Effector memory CD8-positive, alpha-beta T cell (primary cell): Measurements from ENCODE around the gene NRM.

ENCODE experiments used
- ATAC-seq: fragments of 150-1000 bp; cut with Tn5 transposase; replicated peaks from 2 replicates; pipeline ENCODE4 v1.10.0; 2021; ENCODE audit warnings: mild to moderate bottlenecking, moderate library complexity
- DNase-seq, 3 experiments: peaks; one replicate each; pipeline ENCODE4 v3.0.0; 2021
- H3K27ac Mint-ChIP-seq, 2 donors: one replicate each; pipeline ENCODE4 v1.8.0; 2022; ENCODE audit warnings: mild to moderate bottlenecking in 2 of 2, mixed read lengths in 2 of 2, moderate library complexity in 2 of 2
- H3K27me3 Mint-ChIP-seq, 2 donors: one replicate each; pipeline ENCODE4 v1.8.0; 2022; ENCODE audit warnings: mixed read lengths in 2 of 2
- H3K36me3 Mint-ChIP-seq: one replicate; pipeline ENCODE4 v1.8.0; 2022; ENCODE audit warnings: mild to moderate bottlenecking, moderate library complexity, mixed read lengths; ENCODE audit not compliant: insufficient read depth
- H3K4me1 Mint-ChIP-seq, 2 donors: one replicate each; pipeline ENCODE4 v1.8.0; 2022; ENCODE audit warnings: low read depth in 2 of 2, mixed read lengths in 2 of 2
- H3K4me3 Mint-ChIP-seq, 2 donors: one replicate each; pipeline ENCODE4 v1.8.0; 2022; ENCODE audit warnings: mild to moderate bottlenecking in 2 of 2, mixed read lengths in 2 of 2, moderate library complexity in 2 of 2
- H3K9me3 Mint-ChIP-seq, 2 donors: one replicate each; pipeline ENCODE4 v1.8.0; 2022; ENCODE audit warnings: mixed read lengths in 2 of 2

The NRM gene

DNA sequence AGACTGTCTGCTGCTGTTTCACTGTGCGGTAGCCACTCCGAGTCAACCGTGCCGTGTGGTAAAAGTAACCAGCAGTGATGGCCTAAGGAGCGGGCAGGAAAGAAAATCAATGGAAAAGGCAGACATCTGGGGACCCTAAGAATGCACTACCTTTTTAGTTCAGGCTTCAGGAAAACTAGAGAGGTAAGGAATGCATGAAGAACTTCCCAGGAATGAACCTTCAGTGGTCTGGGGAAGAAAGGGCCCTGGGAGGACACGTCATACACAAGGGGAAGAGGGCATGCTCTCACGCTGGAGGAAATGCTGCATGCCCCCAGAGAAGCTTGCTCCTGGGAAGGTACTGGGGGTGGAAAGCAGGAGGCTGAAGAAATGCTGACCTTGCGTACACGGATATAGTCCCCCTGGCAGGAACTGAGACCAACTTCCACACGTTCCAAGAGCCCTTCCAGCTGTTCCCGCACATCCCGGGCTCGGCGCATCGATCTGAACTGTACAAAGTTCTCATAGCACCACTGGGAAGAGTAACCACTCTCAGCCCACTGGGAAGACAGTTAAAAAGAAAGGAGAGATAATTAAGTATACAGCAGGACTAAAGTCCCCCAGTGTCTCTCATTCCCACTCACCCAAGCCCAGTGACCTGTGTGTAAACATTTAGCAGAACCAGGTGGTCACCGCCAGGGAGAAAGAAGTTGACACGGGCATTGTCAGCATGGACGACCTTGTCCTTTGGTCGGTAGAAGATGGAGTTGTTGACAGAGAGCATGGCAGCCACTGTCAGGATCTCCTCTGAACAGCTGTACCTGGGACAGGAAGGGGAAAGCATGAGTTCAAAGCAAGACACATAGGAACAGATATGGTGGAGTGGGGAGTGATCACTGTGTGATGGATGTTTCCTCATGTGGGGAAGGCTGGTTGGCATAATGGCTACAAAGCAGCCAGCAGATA is 35.7 kb downstream of the NRM start:
- Mint-ChIP-seq H3K4me1 (no peaks in the 10 kb centered on the region), H3K27me3 (no peaks in the 10 kb centered on the region), H3K9me3 (no peaks in the 10 kb centered on the region), H3K4me3 (no peak overlapping the region), H3K36me3 (peaks cover 76% of the 10 kb centered on the region), H3K27ac (peak overlapping the region; percentile 1 to 79)
- ATAC-seq, result no peak
- no peak for DNase-seq

DNA sequence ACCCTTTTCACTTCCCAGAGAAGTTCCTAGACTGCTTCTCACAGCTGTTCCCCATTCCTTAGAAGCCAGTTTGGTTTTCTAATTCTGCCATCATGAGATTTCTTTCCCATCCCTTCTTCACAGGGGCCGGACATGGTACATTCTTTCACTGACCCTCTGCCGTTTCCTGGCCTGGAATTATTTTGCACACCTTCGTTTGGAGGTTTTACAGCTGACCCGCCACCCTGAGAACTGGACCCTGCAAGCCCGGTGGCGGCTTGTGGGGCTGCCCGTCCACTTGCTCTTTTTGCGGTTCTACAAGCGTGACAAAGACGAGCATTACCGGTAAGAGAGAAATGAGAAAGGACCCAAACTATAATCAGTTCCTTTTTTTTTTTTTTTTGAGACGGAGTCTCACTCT is 39.6 kb downstream of the NRM start:
- Mint-ChIP-seq H3K9me3 (no peaks in the 10 kb centered on the region), H3K4me3 (no peak overlapping the region), H3K27ac (peak overlapping the region in 1 of 2 donors; percentile 44), H3K27me3 (no peaks in the 10 kb centered on the region), H3K36me3 (peaks cover 48% of the 10 kb centered on the region), H3K4me1 (peaks cover 11 to 13% of the 10 kb centered on the region in 2 donors)
- no peak for ATAC-seq
- DNase-seq, result no peak

DNA sequence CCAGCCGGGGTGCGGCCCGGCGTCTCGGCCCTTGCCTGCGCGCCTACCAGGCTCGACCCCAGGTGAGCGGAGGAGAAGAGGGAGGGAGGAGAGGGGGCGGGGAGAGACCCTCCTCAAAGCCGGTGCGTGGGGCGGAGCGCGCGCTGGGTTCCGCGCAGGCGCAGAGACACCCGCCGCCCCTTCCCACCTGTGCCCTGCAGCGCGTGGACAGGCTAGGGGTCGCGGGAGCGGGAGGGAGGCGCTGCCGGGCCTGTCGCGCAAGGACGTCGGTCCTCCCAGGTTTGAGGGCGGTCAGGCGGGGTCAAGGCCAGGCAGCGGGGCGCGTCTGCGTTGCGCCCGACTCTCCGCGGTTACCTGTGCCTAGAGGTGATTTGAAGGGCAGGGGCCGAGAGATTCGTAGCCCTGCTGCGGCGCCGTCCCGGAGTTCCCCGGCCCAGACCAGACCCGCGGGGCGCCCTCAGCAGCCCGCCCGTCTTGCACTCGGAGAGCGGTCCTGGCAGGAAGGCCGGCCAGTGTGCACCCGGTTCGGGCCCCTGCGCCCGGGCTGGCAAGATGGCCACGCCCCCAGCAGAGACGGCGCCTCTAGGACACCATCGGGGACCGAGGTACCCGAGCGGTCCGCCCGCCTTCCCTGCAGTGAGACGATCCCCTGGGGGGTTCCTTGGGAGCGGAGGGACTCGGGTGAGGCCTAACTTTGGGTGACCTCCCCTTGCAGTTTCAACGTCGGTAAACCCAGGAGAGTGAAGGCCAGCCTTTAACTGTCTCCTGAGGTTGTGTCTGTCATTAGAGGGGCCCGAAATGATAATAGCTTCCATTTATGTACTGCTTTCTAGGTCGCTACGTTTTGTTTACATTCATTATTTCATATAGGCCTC is 43.3 kb downstream of the NRM start:
- peaks cover 17 to 22% of the 10 kb centered on the region in 2 donors for H3K4me1 Mint-ChIP-seq
- DNase-seq (peak; percentile 63 to 65 (median 65)), ATAC-seq (peak; percentile 74)
- H3K9me3 Mint-ChIP-seq, result no peaks in the 10 kb centered on the region
- peaks cover 30% of the 10 kb centered on the region for H3K36me3 Mint-ChIP-seq
- peak overlapping the region; percentile 69 to 90 for H3K27ac Mint-ChIP-seq
- peak overlapping the region; percentile 82 to 84 for H3K4me3 Mint-ChIP-seq
- no peaks in the 10 kb centered on the region for H3K27me3 Mint-ChIP-seq

DNA sequence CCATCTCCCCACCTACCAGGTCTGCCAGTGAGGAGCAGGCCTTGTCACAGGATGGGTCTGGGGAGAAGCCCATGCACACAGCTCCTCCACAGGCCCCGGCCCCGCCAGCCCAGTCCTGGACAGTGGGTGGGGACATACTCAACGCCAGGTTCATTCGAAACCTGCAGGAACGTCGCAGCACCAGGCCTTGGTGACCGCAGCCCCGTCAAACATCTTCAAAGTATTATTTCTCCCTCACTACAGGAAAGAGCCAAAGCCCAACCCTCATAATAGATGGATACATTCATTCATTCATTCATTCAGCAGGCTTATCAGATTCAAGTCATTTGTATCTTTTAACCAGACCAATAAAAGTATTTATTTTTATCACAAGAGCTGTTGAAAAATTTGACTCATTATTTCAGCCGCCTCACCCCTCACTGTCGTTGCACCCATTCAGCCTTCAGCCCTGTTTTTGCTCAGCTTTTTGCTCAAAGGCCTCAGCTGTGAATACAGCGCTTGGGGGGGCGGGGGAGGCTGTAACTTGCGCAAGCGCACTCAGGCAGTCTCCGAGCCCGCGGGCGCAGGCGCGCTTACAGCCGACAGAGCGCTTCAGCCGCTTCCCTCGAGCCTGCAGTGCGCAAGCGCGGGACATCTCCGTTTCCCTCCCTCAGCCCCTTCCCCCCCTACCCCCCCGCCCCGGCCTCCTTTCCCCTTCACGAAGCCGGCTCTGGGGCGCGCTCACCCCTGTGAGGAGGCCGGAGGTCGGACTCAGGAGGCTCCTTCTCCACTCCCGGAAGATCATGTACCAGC is 44.1 kb downstream of the NRM start, which contains the start of gene C6orf136:
Gene C6orf136 (plus strand): TSS at position 684 of the 792 bp plus-strand sequence. CDS start 99 bp downstream, at position 783.
- ATAC-seq, result peak; percentile 73
- H3K27me3 Mint-ChIP-seq, result no peaks in the 10 kb centered on the region
- peak; percentile 82 to 87 (median 85) for DNase-seq
- H3K36me3 Mint-ChIP-seq, result peaks cover 22% of the 10 kb centered on the region
- peak within 1 kb of the TSS; percentile 69 to 90 for H3K27ac Mint-ChIP-seq
- H3K4me3 Mint-ChIP-seq, result peak within 1 kb of the TSS; percentile 82 to 84
- H3K4me1 Mint-ChIP-seq, result peaks cover 17 to 22% of the 10 kb centered on the region in 2 donors
- H3K9me3 Mint-ChIP-seq, result no peaks in the 10 kb centered on the region

DNA sequence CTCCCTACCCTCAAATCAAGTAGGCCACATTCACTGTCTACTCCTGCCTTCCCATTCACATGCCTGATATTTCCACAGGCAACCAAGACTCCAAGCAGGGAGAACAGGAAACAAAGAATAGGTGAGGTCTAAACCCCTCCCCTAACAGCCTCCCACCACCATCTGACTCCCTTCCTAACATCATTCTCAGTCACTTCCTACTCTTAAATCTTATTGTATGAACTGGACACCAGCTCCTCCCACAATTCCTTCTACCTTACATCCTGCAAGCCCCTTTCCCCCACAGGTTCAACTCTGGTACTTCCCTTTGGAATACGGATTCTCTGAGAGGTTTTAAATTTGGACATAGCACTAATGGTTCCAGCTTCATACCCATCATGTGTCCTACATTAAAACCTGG is 44.8 kb downstream of the NRM start:
- Mint-ChIP-seq H3K4me1 (peaks cover 20 to 22% of the 10 kb centered on the region in 2 donors), H3K36me3 (peaks cover 15% of the 10 kb centered on the region), H3K9me3 (no peaks in the 10 kb centered on the region), H3K27me3 (no peaks in the 10 kb centered on the region), H3K4me3 (peak overlapping the region in 1 of 2 donors; percentile 82), H3K27ac (peak overlapping the region; percentile 69 to 90)
- ATAC-seq, result no peak
- DNase-seq, result no peak

DNA sequence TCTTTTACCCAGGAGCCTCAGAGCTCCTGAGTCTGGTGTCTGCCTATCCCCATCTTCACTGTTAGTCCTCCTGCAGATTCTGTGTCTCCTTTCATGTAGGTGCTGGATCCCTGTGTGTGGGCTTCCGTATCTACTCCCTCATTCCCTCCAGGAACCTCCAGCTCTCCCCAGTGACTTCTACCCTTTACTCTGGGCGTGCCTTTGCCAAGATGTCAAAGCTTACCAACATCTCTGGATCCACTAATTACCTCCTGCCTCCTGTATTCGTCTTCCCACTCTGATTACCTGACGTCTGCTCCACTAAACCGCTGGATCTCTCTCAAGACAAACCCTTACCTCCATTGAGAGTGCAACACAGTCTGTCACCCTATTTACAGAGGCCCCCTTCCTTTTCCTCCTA is 46.0 kb downstream of the NRM start:
- ATAC-seq, result no peak
- H3K9me3 Mint-ChIP-seq, result no peaks in the 10 kb centered on the region
- H3K36me3 Mint-ChIP-seq, result peaks cover 12% of the 10 kb centered on the region
- H3K4me3 Mint-ChIP-seq, result no peak overlapping the region
- no peaks in the 10 kb centered on the region for H3K27me3 Mint-ChIP-seq
- H3K27ac Mint-ChIP-seq, result peak overlapping the region; percentile 24 to 89
- DNase-seq, result no peak
- peaks cover 21 to 22% of the 10 kb centered on the region in 2 donors for H3K4me1 Mint-ChIP-seq

DNA sequence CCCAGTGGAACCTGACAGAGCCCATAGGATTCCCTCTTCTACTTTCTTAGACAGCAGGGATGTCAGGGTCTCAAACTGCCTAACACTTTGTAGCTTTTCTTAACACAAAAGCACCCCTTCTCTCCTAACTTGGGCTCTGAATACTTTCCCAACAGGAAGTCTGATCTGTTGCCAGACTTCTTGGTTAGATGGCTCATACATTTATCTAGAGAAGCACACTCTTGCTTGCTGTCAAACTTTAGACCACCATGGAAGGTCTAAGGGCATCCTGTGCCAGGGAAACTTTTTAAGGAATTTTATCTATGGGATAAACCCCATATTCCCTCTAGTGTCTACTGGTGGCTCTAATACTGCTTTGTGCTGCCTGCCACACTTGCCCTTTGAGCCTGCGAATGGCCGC is 47.1 kb downstream of the NRM start:
- H3K27me3 Mint-ChIP-seq, result no peaks in the 10 kb centered on the region
- H3K27ac Mint-ChIP-seq, result peak overlapping the region in 1 of 2 donors; percentile 24
- ATAC-seq (no peak), DNase-seq (no peak)
- peaks cover 14% of the 10 kb centered on the region for H3K36me3 Mint-ChIP-seq
- no peaks in the 10 kb centered on the region for H3K9me3 Mint-ChIP-seq
- peaks cover 21 to 22% of the 10 kb centered on the region in 2 donors for H3K4me1 Mint-ChIP-seq
- no peak overlapping the region for H3K4me3 Mint-ChIP-seq

DNA sequence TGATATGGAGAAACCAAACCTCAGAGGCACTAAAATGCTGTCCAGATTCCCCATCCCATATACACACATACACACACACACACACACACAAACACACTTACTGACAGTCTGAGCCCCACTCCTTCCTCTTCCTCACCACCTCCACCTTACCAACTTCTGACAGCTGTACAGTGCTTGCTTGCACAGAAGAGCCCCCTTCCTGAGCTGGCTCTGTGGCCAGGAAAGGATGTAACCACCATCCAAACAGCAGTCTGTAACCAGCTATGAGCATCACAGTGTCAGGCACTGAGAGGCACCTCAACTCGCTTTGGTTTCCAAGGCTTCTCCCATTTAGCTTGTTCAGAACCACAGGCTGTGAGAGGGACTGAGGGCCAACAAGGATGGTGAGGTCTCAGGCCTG is 49.7 kb downstream of the NRM start:
- H3K27ac Mint-ChIP-seq, result no peak overlapping the region
- no peak for ATAC-seq
- no peak overlapping the region for H3K4me3 Mint-ChIP-seq
- H3K36me3 Mint-ChIP-seq, result peaks cover 17% of the 10 kb centered on the region
- H3K4me1 Mint-ChIP-seq, result peaks cover 8 to 9% of the 10 kb centered on the region in 2 donors
- H3K9me3 Mint-ChIP-seq, result no peaks in the 10 kb centered on the region
- no peaks in the 10 kb centered on the region for H3K27me3 Mint-ChIP-seq
- DNase-seq, result no peak

DNA sequence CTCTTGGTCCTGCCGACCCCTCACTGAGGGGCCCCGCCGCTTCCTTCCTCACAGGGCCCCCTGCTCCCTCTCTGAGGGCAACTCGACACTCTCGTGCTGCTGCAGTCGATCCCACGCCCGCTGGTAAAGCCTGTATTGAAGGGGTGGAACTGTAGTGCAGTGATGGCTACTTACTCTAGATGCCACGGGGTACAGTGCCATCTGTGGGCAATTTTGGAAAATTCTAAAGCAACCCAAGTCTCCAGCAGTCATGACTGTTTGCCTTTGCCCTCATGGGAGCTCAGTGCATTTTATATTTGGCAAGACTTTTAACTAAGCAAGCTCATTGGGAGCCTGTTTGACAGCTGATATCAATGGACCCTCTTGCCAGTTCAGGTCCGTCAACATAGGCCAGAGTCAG is 50.3 kb downstream of the NRM start:
- DNase-seq (no peak), ATAC-seq (no peak)
- no peaks in the 10 kb centered on the region for H3K9me3 Mint-ChIP-seq
- peaks cover 17% of the 10 kb centered on the region for H3K36me3 Mint-ChIP-seq
- peaks cover 4 to 5% of the 10 kb centered on the region in 2 donors for H3K4me1 Mint-ChIP-seq
- no peaks in the 10 kb centered on the region for H3K27me3 Mint-ChIP-seq
- no peak overlapping the region for H3K27ac Mint-ChIP-seq
- H3K4me3 Mint-ChIP-seq, result no peak overlapping the region
